K562 (cell line): ENCODE data around the gene CD22. TPM values are rescaled to one million over a fixed set of nuclear protein-coding genes. Genes with fewer than 3 reads are reported as not detected.

Source experiments
- BHLHE40 ChIP-seq: IDR thresholded peaks from 2 replicates; pipeline ENCODE4 v1.6.1; 2011; ENCODE audit warnings: low read length, improper control_type of control experiment
- CREB1 ChIP-seq, 2 experiments: sonication (generic) in 1 of 2; formaldehyde crosslinking in 1 of 2; IDR thresholded peaks; 2 replicates each; pipeline versions ENCODE4 v1.6.1 to v1.8.0; 2012 to 2022; ENCODE audit warnings: inconsistent platforms in 1 of 2, mild to moderate bottlenecking in 1 of 2, missing genetic modification reagents in 1 of 2, moderate library complexity in 1 of 2
- CTCF ChIP-seq, 3 experiments: IDR thresholded peaks in 2 of 3; conservative IDR thresholded peaks in 1 of 3; 2 replicates each; pipeline ENCODE4 v1.5.1; 2011 to 2012; ENCODE audit warnings: low read length in 3 of 3, mild to moderate bottlenecking in 3 of 3, control low read depth in 2 of 3, improper control_type of control experiment in 1 of 3, inconsistent platforms in 1 of 3, low read depth in 1 of 3, mixed read lengths in 1 of 3, moderate library complexity in 1 of 3; ENCODE audit not compliant: insufficient read depth in 2 of 3
- CXXC5 ChIP-seq: fragments of 250-450 bp; sonication (Bioruptor Pico); IDR thresholded peaks from 2 replicates; pipeline ENCODE4 v1.8.0; 2022; ENCODE audit warnings: inconsistent platforms, mild to moderate bottlenecking, moderate library complexity
- ETV1 ChIP-seq: fragments of 450-650 bp; conservative IDR thresholded peaks from 2 replicates; pipeline ENCODE4 v1.6.1; 2016; ENCODE audit warnings: missing genetic modification characterization, control low read depth, low read depth, missing compliant biosample characterization
- GATAD2A ChIP-seq: fragments of 450-650 bp; IDR thresholded peaks from 2 replicates; pipeline ENCODE4 v1.6.1; 2017
- HDAC2 ChIP-seq: fragments of 450-650 bp; IDR thresholded peaks from 2 replicates; pipeline ENCODE4 v1.6.1; 2016; ENCODE audit warnings: mild to moderate bottlenecking
- KDM2B ChIP-seq: fragments of 250-450 bp; sonication (Bioruptor Pico); IDR thresholded peaks from 2 replicates; pipeline ENCODE4 v1.8.0; 2021; ENCODE audit warnings: mild to moderate bottlenecking, moderate library complexity
- NBN ChIP-seq: fragments of 450-650 bp; IDR thresholded peaks from 2 replicates; pipeline ENCODE4 v1.6.1; 2016; ENCODE audit warnings: low read depth, mild to moderate bottlenecking
- RAD21 ChIP-seq, 2 experiments: fragments of 250-450 bp in 1 of 2; fragments of 450-650 bp in 1 of 2; sonication (Bioruptor Pico) in 1 of 2; formaldehyde crosslinking in 1 of 2; IDR thresholded peaks in 1 of 2; conservative IDR thresholded peaks in 1 of 2; 2 replicates each; pipeline versions ENCODE4 v1.4.0 to v1.8.0; 2020 to 2022; ENCODE audit warnings: mild to moderate bottlenecking in 2 of 2, moderate library complexity in 1 of 2
- SMARCC2 ChIP-seq: fragments of 450-650 bp; IDR thresholded peaks from 2 replicates; pipeline ENCODE4 v1.6.1; 2017; ENCODE audit warnings: antibody characterized with exemption, moderate library complexity, mild to moderate bottlenecking, low read depth
- XRCC3 ChIP-seq: fragments of 450-650 bp; IDR thresholded peaks from 2 replicates; pipeline ENCODE4 v1.6.1; 2017; ENCODE audit warnings: mild to moderate bottlenecking, moderate library complexity
- ZC3H4 ChIP-seq: sonication (generic); formaldehyde crosslinking; IDR thresholded peaks from 2 replicates; pipeline ENCODE4 v1.9.0; 2021; ENCODE audit warnings: missing genetic modification reagents, borderline replicate concordance
- ZNF224 ChIP-seq: sonication (generic); formaldehyde crosslinking; IDR thresholded peaks from 2 replicates; pipeline ENCODE4 v1.8.0; 2022; ENCODE audit warnings: mild to moderate bottlenecking, missing genetic modification reagents
- ZNF384 ChIP-seq: IDR thresholded peaks from 2 replicates; pipeline ENCODE4 v1.6.1; 2012; ENCODE audit warnings: low read depth, low read length, improper control_type of control experiment
- polyA plus RNA-seq, 8 experiments: library from polyadenylated mRNA; depleted of rRNA in 4 of 8; stranded (reverse) in 5 of 8; unstranded in 3 of 8; fragments of >200 nt; fragmentation: Nextera tagmentation in 2 of 8; fragmentation: Illumina TruSeq in 1 of 8; extraction: Ambion mirVana in 2 of 8; extraction: Trizol in 1 of 8; gene quantifications; 2 replicates each; pipeline versions ENCODE4 v1.2.1 to v1.2.3, GENCODE V29; 2011 to 2014; ENCODE audit warnings: inconsistent platforms in 1 of 8, missing spikeins in 1 of 8
- total RNA-seq, 7 experiments: library from RNA; depleted of rRNA in 6 of 7; stranded (reverse); fragments of >200 nt in 6 of 7; fragmentation: Illumina TruSeq in 2 of 7; extraction: Trizol in 2 of 7; gene quantifications; 2 replicates each; pipeline versions ENCODE4 v1.2.1 to v1.2.3, GENCODE V29; 2011 to 2021; ENCODE audit warnings: low replicate concordance in 1 of 7
- TF ChIP-seq, protein P1 (sequence below), 2 experiments: fragments of 450-650 bp; IDR thresholded peaks; 2 replicates each; pipeline ENCODE4 v1.6.1; 2016; ENCODE audit warnings: mild to moderate bottlenecking in 2 of 2, borderline replicate concordance in 1 of 2, low read depth in 1 of 2, moderate library complexity in 1 of 2

Gene CD22
- total and polyA plus RNA-seq, 9 of the 15 experiments (the other 6 are each of a cell fraction or from before 2014, with no cell fraction given) = 0.29 to 5.0 (median 3.5) TPM

GRCh38 chr19:35352448-35353304 is 23.7 kb downstream of the CD22 start (continued):
- TF ChIP-seq CXXC5 (CRISPR knock-in tag) (0 out of 2 replicates have a peak, but pooled peaks have one; percentile 16), ZNF384 (peak; percentile 25; the same call in 1 of the 2 replicates), CREB1 (IDR thresholded peaks at IDR 0.05) (0 out of 2 replicates have a peak, but pooled peaks have one; percentile 42), CREB1 (CRISPR knock-in tag; IDR thresholded peaks at IDR 0.05) (no peak), SMARCC2 (no peak), XRCC3 (no peak), ZNF224 (CRISPR knock-in tag) (no peak), RAD21 (CRISPR knock-in tag; conservative IDR thresholded peaks at IDR 0.05 in 1 of 2, IDR thresholded peaks at IDR 0.05 in 1 of 2) (peak; percentile 98), KDM2B (CRISPR knock-in tag) (no peak), CTCF (IDR thresholded peaks at IDR 0.05 in 2 of 3, conservative IDR thresholded peaks at IDR 0.05 in 1 of 3; ENCODE audit: insufficient read depth in 2 of 3, low read depth in 1 of 3, low read length in 3 of 3) (peak; percentile 92 to 96 (median 93)), GATAD2A (no peak), ETV1 (peak; percentile 54), NBN (0 out of 2 replicates have a peak, but pooled peaks have one; percentile 59), HDAC2 (0 out of 2 replicates have a peak, but pooled peaks have one; percentile 36), ZC3H4 (no peak), BHLHE40 (peak; percentile 29; the same call in 1 of the 2 replicates)
- TF ChIP-seq, protein P1, sequence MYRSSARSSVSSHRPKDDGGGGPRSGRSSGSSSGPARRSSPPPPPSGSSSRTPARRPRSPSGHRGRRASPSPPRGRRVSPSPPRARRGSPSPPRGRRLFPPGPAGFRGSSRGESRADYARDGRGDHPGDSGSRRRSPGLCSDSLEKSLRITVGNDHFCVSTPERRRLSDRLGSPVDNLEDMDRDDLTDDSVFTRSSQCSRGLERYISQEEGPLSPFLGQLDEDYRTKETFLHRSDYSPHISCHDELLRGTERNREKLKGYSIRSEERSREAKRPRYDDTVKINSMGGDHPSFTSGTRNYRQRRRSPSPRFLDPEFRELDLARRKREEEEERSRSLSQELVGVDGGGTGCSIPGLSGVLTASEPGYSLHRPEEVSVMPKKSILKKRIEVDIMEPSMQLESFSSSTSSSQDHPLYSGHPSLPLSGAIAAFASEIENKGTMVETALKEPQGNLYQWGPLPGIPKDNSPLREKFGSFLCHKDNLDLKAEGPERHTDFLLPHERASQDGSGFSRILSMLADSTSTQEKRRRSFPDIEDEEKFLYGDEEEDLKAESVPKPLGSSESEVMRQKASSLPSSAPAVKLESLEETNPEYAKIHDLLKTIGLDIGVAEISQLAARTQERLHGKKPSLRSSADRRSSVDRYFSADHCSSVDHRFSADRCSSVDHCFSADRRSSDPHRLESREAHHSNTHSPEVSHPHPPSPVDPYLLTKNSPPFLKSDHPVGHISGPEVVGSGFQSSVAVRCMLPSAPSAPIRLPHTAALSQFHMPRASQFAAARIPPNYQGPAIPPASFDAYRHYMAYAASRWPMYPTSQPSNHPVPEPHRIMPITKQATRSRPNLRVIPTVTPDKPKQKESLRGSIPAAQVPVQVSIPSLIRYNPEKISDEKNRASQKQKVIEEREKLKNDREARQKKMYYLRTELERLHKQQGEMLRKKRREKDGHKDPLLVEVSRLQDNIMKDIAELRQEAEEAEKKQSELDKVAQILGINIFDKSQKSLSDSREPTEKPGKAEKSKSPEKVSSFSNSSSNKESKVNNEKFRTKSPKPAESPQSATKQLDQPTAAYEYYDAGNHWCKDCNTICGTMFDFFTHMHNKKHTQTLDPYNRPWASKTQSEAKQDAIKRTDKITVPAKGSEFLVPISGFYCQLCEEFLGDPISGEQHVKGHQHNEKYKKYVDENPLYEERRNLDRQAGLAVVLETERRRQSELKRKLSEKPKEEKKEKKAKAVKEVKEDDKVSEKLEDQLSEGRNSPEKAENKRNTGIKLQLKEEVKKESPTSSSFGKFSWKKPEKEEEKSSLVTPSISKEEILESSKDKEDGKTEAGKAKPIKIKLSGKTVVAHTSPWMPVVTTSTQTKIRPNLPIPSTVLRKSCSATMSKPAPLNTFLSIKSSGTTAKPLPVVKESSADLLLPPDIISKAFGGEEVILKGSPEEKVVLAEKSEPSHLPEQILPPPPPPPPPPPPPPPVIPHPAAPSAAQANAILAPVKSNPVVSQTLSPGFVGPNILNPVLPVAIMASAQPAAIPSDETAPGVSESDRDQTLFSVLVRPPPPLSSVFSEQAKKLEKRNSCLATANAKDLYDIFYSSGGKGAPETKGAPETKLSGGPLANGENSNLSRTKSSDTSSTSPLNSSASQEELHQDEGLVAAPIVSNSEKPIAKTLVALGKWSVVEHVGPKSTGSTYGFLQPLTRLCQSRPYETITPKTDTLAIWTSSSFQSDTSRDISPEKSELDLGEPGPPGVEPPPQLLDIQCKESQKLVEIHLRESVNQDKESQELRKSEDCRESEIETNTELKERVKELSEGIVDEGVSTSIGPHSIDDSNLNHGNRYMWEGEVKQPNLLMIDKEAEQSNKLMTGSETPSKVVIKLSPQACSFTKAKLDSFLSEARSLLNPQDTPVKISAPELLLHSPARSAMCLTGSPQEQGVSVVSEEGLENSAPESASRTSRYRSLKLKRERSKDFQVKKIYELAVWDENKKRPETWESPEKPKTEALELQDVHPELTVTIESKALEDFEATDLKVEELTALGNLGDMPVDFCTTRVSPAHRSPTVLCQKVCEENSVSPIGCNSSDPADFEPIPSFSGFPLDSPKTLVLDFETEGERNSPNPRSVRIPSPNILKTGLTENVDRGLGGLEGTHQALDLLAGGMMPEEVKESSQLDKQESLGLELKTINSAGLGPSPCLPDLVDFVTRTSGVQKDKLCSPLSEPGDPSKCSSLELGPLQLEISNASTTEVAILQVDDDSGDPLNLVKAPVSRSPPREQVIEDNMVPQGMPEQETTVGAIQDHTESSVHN (IDR thresholded peaks at IDR 0.05; ENCODE audit: borderline replicate concordance in 1 of 2, low read depth in 1 of 2) = no peak
